OCI-LY1 (cell line): Measurements from ENCODE around the gene CLEC16A.

ENCODE experiments used
- EZH2 ChIP-seq: fragments of 200-600 bp; sonication (generic), shearing (Covaris generic); IDR thresholded peaks from 2 replicates; pipeline ENCODE4 v1.8.0; 2017; ENCODE audit warnings: borderline replicate concordance, mixed run types, mild to moderate bottlenecking, antibody characterized with exemption, low read length, moderate library complexity, mixed read lengths
- TF ChIP-seq, protein P1 (sequence below): fragments of 200-600 bp; sonication (generic), shearing (Covaris generic); IDR thresholded peaks from 2 replicates; pipeline ENCODE4 v1.5.1; 2017; ENCODE audit warnings: mild to moderate bottlenecking, antibody characterized with exemption, low read length, moderate library complexity, mixed read lengths

DNA sequence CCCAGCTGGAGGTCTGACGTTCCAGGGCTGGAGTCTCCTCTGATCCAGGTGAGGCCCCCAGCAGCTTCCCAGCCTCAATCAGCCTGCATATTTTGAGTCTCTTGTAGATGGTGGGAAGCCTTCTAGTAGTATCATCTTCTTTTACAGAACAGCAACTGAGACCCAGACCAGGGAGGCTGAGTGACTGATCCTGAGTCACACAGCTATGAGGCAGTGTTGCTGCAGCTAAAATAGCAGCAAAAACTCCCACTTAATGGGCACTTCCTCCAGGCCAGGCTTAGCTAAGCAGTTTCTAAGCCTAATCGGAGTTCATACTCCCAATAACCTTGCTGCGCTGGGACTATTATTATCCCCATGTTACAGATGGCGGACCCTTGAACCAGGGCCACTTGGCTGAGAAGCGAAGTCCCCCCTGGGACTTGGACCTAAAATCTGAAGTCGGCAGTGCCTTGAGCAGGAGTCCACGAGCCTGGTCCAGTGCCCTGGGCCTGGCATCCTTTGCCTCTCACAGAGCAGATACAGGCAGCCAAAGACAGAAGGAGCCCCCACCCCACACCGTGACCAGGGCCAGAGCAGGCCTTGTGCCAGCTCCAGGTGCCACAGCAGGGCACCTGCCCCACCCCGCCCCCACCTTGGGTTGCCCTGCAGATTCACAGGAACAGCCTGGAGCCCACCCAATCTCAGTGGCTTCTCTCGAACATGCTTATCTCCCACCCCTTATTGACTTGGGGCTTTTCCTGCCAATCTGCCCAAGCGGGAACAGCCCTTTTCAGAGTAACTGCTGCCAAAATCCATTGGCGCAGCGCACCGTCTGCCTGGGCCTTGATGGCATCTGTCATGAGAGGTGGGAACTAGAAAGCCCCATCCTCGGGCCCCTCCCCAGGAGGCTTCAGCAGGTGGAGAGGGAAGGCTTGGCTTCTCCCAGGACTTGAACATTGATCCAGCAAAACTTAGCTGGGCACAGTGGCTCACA, 246.5 kb downstream of the CLEC16A start:
- TF ChIP-seq, protein P1, sequence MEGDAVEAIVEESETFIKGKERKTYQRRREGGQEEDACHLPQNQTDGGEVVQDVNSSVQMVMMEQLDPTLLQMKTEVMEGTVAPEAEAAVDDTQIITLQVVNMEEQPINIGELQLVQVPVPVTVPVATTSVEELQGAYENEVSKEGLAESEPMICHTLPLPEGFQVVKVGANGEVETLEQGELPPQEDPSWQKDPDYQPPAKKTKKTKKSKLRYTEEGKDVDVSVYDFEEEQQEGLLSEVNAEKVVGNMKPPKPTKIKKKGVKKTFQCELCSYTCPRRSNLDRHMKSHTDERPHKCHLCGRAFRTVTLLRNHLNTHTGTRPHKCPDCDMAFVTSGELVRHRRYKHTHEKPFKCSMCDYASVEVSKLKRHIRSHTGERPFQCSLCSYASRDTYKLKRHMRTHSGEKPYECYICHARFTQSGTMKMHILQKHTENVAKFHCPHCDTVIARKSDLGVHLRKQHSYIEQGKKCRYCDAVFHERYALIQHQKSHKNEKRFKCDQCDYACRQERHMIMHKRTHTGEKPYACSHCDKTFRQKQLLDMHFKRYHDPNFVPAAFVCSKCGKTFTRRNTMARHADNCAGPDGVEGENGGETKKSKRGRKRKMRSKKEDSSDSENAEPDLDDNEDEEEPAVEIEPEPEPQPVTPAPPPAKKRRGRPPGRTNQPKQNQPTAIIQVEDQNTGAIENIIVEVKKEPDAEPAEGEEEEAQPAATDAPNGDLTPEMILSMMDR = no peak
- TF ChIP-seq EZH2 = no peak
